ENCODE measurements around the gene ZBTB33.

The ZBTB33 gene

DNA sequence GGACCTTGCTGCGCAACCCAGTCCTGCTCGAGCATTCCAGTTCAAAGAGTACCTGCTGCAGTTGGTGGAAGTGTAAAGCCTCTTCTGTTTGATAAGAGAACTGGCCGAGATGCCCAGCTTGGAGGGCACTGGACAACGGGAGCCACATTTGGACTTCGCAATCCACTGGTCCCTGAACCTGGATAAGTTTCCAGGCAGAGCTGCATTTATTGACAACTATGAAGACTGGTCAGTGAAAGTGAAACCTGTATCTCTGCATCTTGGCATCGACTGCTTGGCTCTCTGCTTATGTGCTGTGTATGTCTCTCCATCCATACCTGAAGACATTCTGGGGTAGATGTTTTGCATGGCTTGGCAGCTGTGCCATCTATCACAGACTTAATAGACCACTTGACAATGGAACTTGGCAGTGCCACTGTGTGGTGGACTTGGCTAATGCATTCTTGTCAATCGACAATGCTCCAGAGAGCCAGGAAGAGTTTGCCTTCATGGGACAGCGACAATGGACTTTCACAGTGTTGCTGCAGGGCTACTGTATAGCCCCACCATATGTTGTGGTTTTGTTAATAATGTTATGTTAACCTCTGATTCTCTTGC is 43.5 kb upstream of the ZBTB33 start:
- DNase-seq: no peak
- H2AK5ac ChIP-seq (ENCODE audit: low read length, severe bottlenecking): no peak overlapping the region
- H3K4me1 ChIP-seq (ENCODE audit: control insufficient read depth, insufficient read depth, low read depth, low read length): no peaks in the 10 kb centered on the region
- peaks cover 0 to 10% of the 10 kb centered on the region in 2 experiments for H3K27me3 ChIP-seq (ENCODE audit: control insufficient read depth in 1 of 2, insufficient read depth in 1 of 2, low read length in 2 of 2)
- H3K27ac ChIP-seq (ENCODE audit: low read length, poor library complexity, severe bottlenecking): no peak overlapping the region
- H3K36me3 ChIP-seq (ENCODE audit: control insufficient read depth in 1 of 2, insufficient read depth in 2 of 2, low read depth in 1 of 2, low read length in 2 of 2): no peaks in the 10 kb centered on the region
- H2BK120ac ChIP-seq (ENCODE audit: low read depth, low read length): no peak overlapping the region
- 82% methylated on average over 8 of the region's 8 CpGs for WGBS
- H2BK12ac ChIP-seq (ENCODE audit: low read length in 2 of 2): no peak overlapping the region
- H4K8ac ChIP-seq (ENCODE audit: low read length): no peak overlapping the region
- H2BK5ac ChIP-seq (ENCODE audit: low read depth, low read length, poor library complexity, severe bottlenecking): no peak overlapping the region
- no peak overlapping the region for H3K14ac ChIP-seq (ENCODE audit: low read length in 2 of 2)
- H3K9ac ChIP-seq (ENCODE audit: low read length): no peak overlapping the region
- no peak overlapping the region for H4K91ac ChIP-seq (ENCODE audit: low read length)
- no peak overlapping the region for H3K18ac ChIP-seq (ENCODE audit: low read depth in 1 of 2, low read length in 2 of 2)
- H3K4ac ChIP-seq (ENCODE audit: low read depth in 1 of 2, low read length in 2 of 2): no peak overlapping the region
- H3K79me1 ChIP-seq (replicated peaks; ENCODE audit: low read length, poor library complexity, severe bottlenecking): no peaks in the 10 kb centered on the region
- no peak overlapping the region for H2AFZ ChIP-seq (ENCODE audit: low read depth, low read length)
- no peak overlapping the region for H2BK15ac ChIP-seq (ENCODE audit: low read depth, poor library complexity, severe bottlenecking)
- H3K4me2 ChIP-seq (ENCODE audit: low read length, poor library complexity, severe bottlenecking): no peak overlapping the region
- no peak overlapping the region for H3K4me3 ChIP-seq (ENCODE audit: insufficient read depth in 1 of 2, low read depth in 1 of 2, low read length in 2 of 2)
- H3K23ac ChIP-seq (ENCODE audit: low read length in 2 of 2): no peak overlapping the region
- H3K9me3 ChIP-seq (ENCODE audit: control insufficient read depth, low read length): no peaks in the 10 kb centered on the region

DNA sequence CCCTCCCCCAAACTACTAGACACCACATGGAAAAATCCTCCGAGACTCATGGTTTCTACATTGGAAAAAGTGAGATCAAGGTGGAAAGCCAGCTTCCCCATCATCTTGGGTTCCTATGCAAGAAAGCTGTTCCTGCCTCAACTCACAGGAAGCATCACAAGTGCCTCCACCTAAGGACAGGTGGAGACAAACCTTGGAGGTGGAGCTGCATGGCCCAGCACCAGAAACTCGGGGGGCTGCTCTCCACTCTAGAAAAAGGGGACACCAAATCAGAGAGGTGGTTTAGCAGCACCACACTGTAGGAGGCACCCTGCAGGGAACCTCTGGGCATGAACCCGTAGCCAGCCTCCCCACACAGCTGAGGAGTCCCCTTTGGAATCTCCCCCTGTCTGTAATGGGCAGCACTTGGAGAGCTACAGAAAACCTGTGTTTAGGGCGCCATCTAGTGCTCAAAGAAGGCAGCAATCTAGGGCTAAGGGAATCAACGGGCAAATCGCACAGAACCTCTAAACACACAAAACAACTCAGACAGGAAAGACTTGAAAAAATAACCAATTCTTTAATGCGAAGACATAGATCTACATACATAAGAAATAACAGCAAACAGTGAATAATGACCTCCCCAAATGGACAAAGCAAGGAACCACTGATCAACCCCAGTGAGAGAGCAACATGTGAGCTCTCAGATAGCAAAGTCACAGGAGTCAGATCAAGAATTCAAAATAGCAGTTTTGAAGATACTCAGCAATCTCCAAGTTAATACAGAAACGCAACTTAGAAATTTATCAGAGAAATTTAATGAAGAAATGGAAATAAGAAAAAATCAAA is 37.0 kb upstream of the ZBTB33 start:
- WGBS: 41% methylated on average over 6 of the region's 8 CpGs
- no peak overlapping the region for H3K27ac ChIP-seq (ENCODE audit: low read length, poor library complexity, severe bottlenecking)
- no peak overlapping the region for H4K8ac ChIP-seq (ENCODE audit: low read length)
- no peak overlapping the region for H2BK15ac ChIP-seq (ENCODE audit: low read depth, poor library complexity, severe bottlenecking)
- H3K4ac ChIP-seq (ENCODE audit: low read depth in 1 of 2, low read length in 2 of 2): no peak overlapping the region
- H2AFZ ChIP-seq (ENCODE audit: low read depth, low read length): no peak overlapping the region
- no peak overlapping the region for H2BK120ac ChIP-seq (ENCODE audit: low read depth, low read length)
- H2BK12ac ChIP-seq (ENCODE audit: low read length in 2 of 2): no peak overlapping the region
- H3K23ac ChIP-seq (ENCODE audit: low read length in 2 of 2): no peak overlapping the region
- H3K14ac ChIP-seq (ENCODE audit: low read length in 2 of 2): no peak overlapping the region
- H3K36me3 ChIP-seq (ENCODE audit: control insufficient read depth in 1 of 2, insufficient read depth in 2 of 2, low read depth in 1 of 2, low read length in 2 of 2): no peaks in the 10 kb centered on the region
- H3K27me3 ChIP-seq (ENCODE audit: control insufficient read depth in 1 of 2, insufficient read depth in 1 of 2, low read length in 2 of 2): peaks cover 0 to 10% of the 10 kb centered on the region in 2 experiments
- H3K4me2 ChIP-seq (ENCODE audit: low read length, poor library complexity, severe bottlenecking): no peak overlapping the region
- H3K4me1 ChIP-seq (ENCODE audit: control insufficient read depth, insufficient read depth, low read depth, low read length): no peaks in the 10 kb centered on the region
- H3K18ac ChIP-seq (ENCODE audit: low read depth in 1 of 2, low read length in 2 of 2): no peak overlapping the region
- no peak overlapping the region for H4K91ac ChIP-seq (ENCODE audit: low read length)
- H3K9ac ChIP-seq (ENCODE audit: low read length): no peak overlapping the region
- H3K9me3 ChIP-seq (ENCODE audit: control insufficient read depth, low read length): no peaks in the 10 kb centered on the region
- DNase-seq: peak; percentile 58
- no peak overlapping the region for H3K4me3 ChIP-seq (ENCODE audit: insufficient read depth in 1 of 2, low read depth in 1 of 2, low read length in 2 of 2)
- no peaks in the 10 kb centered on the region for H3K79me1 ChIP-seq (replicated peaks; ENCODE audit: low read length, poor library complexity, severe bottlenecking)
- H2BK5ac ChIP-seq (ENCODE audit: low read depth, low read length, poor library complexity, severe bottlenecking): no peak overlapping the region
- H2AK5ac ChIP-seq (ENCODE audit: low read length, severe bottlenecking): no peak overlapping the region

DNA sequence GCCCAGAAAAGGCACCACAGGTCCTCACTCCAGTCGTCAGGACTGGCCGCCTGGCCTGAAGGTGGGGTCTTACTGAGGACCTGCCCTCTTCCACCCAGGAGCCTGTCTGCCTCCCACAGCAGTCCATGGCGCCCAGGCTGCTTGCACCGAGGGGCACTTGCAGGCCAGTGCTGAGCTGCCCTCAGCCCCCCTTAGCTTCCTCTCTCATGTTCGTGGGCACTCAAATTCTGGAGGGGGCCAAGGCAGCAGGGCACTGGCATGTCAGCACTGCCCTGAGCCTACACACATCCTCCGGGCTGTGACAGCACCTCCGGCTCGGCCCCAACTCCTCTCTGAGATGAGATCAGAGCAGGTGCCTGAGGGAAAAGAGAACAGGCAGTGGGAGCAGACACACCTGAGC is 27.2 kb upstream of the ZBTB33 start:
- Histone ChIP-seq H3K4ac (ENCODE audit: low read depth in 1 of 2, low read length in 2 of 2) (no peak overlapping the region), H3K18ac (ENCODE audit: low read depth in 1 of 2, low read length in 2 of 2) (no peak overlapping the region), H3K9ac (ENCODE audit: low read length) (no peak overlapping the region), H2AK5ac (ENCODE audit: low read length, severe bottlenecking) (no peak overlapping the region), H3K9me3 (ENCODE audit: control insufficient read depth, low read length) (no peaks in the 10 kb centered on the region), H3K79me1 (replicated peaks; ENCODE audit: low read length, poor library complexity, severe bottlenecking) (no peaks in the 10 kb centered on the region), H2AFZ (ENCODE audit: low read depth, low read length) (no peak overlapping the region), H2BK5ac (ENCODE audit: low read depth, low read length, poor library complexity, severe bottlenecking) (no peak overlapping the region), H3K36me3 (ENCODE audit: control insufficient read depth in 1 of 2, insufficient read depth in 2 of 2, low read depth in 1 of 2, low read length in 2 of 2) (peaks cover 0 to 3% of the 10 kb centered on the region in 2 experiments), H3K27ac (ENCODE audit: low read length, poor library complexity, severe bottlenecking) (no peak overlapping the region), H3K4me3 (ENCODE audit: insufficient read depth in 1 of 2, low read depth in 1 of 2, low read length in 2 of 2) (no peak overlapping the region), H3K4me1 (ENCODE audit: control insufficient read depth, insufficient read depth, low read depth, low read length) (no peaks in the 10 kb centered on the region), H2BK120ac (ENCODE audit: low read depth, low read length) (no peak overlapping the region), H2BK15ac (ENCODE audit: low read depth, poor library complexity, severe bottlenecking) (no peak overlapping the region), H4K8ac (ENCODE audit: low read length) (no peak overlapping the region), H3K14ac (ENCODE audit: low read length in 2 of 2) (no peak overlapping the region), H3K4me2 (ENCODE audit: low read length, poor library complexity, severe bottlenecking) (no peak overlapping the region), H3K23ac (ENCODE audit: low read length in 2 of 2) (no peak overlapping the region), H4K91ac (ENCODE audit: low read length) (no peak overlapping the region), H3K27me3 (ENCODE audit: control insufficient read depth in 1 of 2, insufficient read depth in 1 of 2, low read length in 2 of 2) (peaks cover 0 to 2% of the 10 kb centered on the region in 2 experiments), H2BK12ac (ENCODE audit: low read length in 2 of 2) (no peak overlapping the region)
- no peak for DNase-seq
- 92% methylated on average over 6 of the region's 8 CpGs for WGBS

- no peak overlapping the region for H3K23ac ChIP-seq (ENCODE audit: low read length in 2 of 2)
- DNase-seq: no peak
- H3K27me3 ChIP-seq (ENCODE audit: control insufficient read depth in 1 of 2, insufficient read depth in 1 of 2, low read length in 2 of 2): peaks cover 0 to under 1% of the 10 kb centered on the region in 2 experiments
- no peak overlapping the region for H2AFZ ChIP-seq (ENCODE audit: low read depth, low read length)
- H4K91ac ChIP-seq (ENCODE audit: low read length): no peak overlapping the region
- no CpG with 5 or more reads among the region's 4 CpGs for WGBS
- H3K14ac ChIP-seq (ENCODE audit: low read length in 2 of 2): no peak overlapping the region
- H3K9me3 ChIP-seq (ENCODE audit: control insufficient read depth, low read length): no peaks in the 10 kb centered on the region
- no peaks in the 10 kb centered on the region for H3K79me1 ChIP-seq (replicated peaks; ENCODE audit: low read length, poor library complexity, severe bottlenecking)
- H3K27ac ChIP-seq (ENCODE audit: low read length, poor library complexity, severe bottlenecking): no peak overlapping the region
- H2BK5ac ChIP-seq (ENCODE audit: low read depth, low read length, poor library complexity, severe bottlenecking): no peak overlapping the region
- no peak overlapping the region for H3K4me2 ChIP-seq (ENCODE audit: low read length, poor library complexity, severe bottlenecking)
- no peaks in the 10 kb centered on the region for H3K4me1 ChIP-seq (ENCODE audit: control insufficient read depth, insufficient read depth, low read depth, low read length)
- no peak overlapping the region for H2BK15ac ChIP-seq (ENCODE audit: low read depth, poor library complexity, severe bottlenecking)
- no peak overlapping the region for H2BK12ac ChIP-seq (ENCODE audit: low read length in 2 of 2)
- H3K18ac ChIP-seq (ENCODE audit: low read depth in 1 of 2, low read length in 2 of 2): no peak overlapping the region
- peaks cover 0 to 3% of the 10 kb centered on the region in 2 experiments for H3K36me3 ChIP-seq (ENCODE audit: control insufficient read depth in 1 of 2, insufficient read depth in 2 of 2, low read depth in 1 of 2, low read length in 2 of 2)
- H3K9ac ChIP-seq (ENCODE audit: low read length): no peak overlapping the region
- H2AK5ac ChIP-seq (ENCODE audit: low read length, severe bottlenecking): no peak overlapping the region
- no peak overlapping the region for H2BK120ac ChIP-seq (ENCODE audit: low read depth, low read length)
- no peak overlapping the region for H3K4ac ChIP-seq (ENCODE audit: low read depth in 1 of 2, low read length in 2 of 2)
- no peak overlapping the region for H3K4me3 ChIP-seq (ENCODE audit: insufficient read depth in 1 of 2, low read depth in 1 of 2, low read length in 2 of 2)
- H4K8ac ChIP-seq (ENCODE audit: low read length): no peak overlapping the region
Observed at GRCh38 chrX:120224388-120224787, 26.2 kb upstream of the ZBTB33 start.

Data from mesenchymal stem cell (in vitro differentiated cells and primary cell).